Calu3 (cell line): ENCODE data around the gene C1QTNF1. TPM values are rescaled to one million over a fixed set of nuclear protein-coding genes. Genes with fewer than 3 reads are reported as not detected.
"Not testable (repeated sequence)": the region's sequence is repeated elsewhere in the genome, so short reads cannot be mapped to it uniquely, and the experiment has no call there.

Experiments
- BruUV-seq: library from RNA; stranded (reverse); fragments of 400-500 nt; replicated peaks from 2 replicates; lab custom pipeline; 2021; lab: Mats Ljungman, UMichigan
- CTCF ChIA-PET: fragments of 300-600 bp; sonication (Branson Sonifier 250); formaldehyde crosslinking; loops from one replicate; lab custom pipeline; 2022; ENCODE audit warnings: antibody characterized with exemption; lab: Charles Lee
- DNase-seq: peaks from one replicate; pipeline ENCODE4 v3.0.0; 2022
- H3K27ac Mint-ChIP-seq: one replicate; pipeline ENCODE4 v1.8.0; 2022; ENCODE audit warnings: mixed read lengths; ENCODE audit not compliant: unreplicated experiment
- H3K27me3 Mint-ChIP-seq: one replicate; pipeline ENCODE4 v1.8.0; 2022; ENCODE audit warnings: mixed read lengths; ENCODE audit not compliant: unreplicated experiment
- H3K36me3 Mint-ChIP-seq: one replicate; pipeline ENCODE4 v1.8.0; 2022; ENCODE audit warnings: mild to moderate bottlenecking, moderate library complexity, mixed read lengths; ENCODE audit not compliant: insufficient read depth, unreplicated experiment
- H3K4me1 Mint-ChIP-seq: one replicate; pipeline ENCODE4 v1.8.0; 2022; ENCODE audit warnings: mild to moderate bottlenecking, low read depth, mixed read lengths; ENCODE audit not compliant: unreplicated experiment
- H3K4me3 Mint-ChIP-seq: one replicate; pipeline ENCODE4 v1.8.0; 2022; ENCODE audit warnings: mild to moderate bottlenecking, low read depth, moderate library complexity, mixed read lengths; ENCODE audit not compliant: unreplicated experiment
- H3K9me3 Mint-ChIP-seq: one replicate; pipeline ENCODE4 v1.8.0; 2022; ENCODE audit warnings: low read depth, mixed read lengths; ENCODE audit not compliant: unreplicated experiment
- intact Hi-C: fragments of 100-400 bp; cut with micrococcal nuclease; formaldehyde crosslinking; loops from one replicate; pipeline ENCODE4 v1.10.0; 2022; ENCODE audit not compliant: unreplicated experiment
- total RNA-seq: library from RNA; stranded (reverse); gene quantifications from 2 replicates; pipeline ENCODE4 v1.2.3, GENCODE V29; 2022
- TF ChIP-seq, protein P1 (sequence below): fragments of 200-600 bp; IDR thresholded peaks from one replicate; pipeline ENCODE4 v1.8.0; 2022; ENCODE audit warnings: antibody characterized with exemption; ENCODE audit not compliant: unreplicated experiment

C1QTNF1 gene
- total RNA-seq, 1 experiment from 2014 or later: 3.3 TPM

DNA sequence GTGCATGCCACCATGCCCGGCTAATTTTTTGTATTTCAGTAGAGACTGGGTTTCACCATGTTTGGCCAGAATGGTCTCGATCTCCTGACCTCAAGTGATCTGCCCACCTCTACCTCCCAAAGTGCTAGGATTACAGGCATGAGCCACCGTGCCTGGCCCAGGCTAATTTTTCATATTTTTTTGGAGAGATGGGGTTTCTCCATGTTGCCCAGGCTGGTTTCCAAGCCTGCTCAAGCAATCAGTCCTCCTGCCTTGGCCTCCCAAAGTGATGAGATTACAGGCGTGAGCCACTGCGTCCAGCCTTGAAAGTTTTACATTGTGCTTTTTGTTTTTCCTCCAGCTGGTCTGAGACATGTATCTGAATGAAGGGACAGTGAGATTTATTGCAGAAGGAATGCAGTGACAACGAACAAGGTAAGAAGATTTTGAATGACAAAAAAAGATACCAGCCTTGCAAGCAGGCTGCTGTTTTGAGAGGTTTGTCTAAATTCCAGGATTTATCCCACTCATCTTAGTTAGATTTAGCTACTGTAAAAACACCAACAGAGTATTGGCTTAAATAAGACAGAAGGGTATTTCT is 47.3 kb downstream of the C1QTNF1 start:
- H3K9me3 Mint-ChIP-seq: no peaks in the 10 kb centered on the region
- CTCF ChIA-PET: interaction anchor here (0.7 kb wide), 1 partner anchor 167 kb away, joined by 5 read pairs; no protein-coding TSS in a partner anchor
- H3K27me3 Mint-ChIP-seq: peaks cover 14% of the 10 kb centered on the region
- peaks cover 20% of the 10 kb centered on the region for H3K36me3 Mint-ChIP-seq
- no peak for DNase-seq
- no TSS peak for BruUV-seq
- intact Hi-C loops: no loop called here
- H3K4me1 Mint-ChIP-seq: peaks cover 10% of the 10 kb centered on the region
- TF ChIP-seq, protein P1, sequence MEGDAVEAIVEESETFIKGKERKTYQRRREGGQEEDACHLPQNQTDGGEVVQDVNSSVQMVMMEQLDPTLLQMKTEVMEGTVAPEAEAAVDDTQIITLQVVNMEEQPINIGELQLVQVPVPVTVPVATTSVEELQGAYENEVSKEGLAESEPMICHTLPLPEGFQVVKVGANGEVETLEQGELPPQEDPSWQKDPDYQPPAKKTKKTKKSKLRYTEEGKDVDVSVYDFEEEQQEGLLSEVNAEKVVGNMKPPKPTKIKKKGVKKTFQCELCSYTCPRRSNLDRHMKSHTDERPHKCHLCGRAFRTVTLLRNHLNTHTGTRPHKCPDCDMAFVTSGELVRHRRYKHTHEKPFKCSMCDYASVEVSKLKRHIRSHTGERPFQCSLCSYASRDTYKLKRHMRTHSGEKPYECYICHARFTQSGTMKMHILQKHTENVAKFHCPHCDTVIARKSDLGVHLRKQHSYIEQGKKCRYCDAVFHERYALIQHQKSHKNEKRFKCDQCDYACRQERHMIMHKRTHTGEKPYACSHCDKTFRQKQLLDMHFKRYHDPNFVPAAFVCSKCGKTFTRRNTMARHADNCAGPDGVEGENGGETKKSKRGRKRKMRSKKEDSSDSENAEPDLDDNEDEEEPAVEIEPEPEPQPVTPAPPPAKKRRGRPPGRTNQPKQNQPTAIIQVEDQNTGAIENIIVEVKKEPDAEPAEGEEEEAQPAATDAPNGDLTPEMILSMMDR: no peak
- no peak overlapping the region for H3K4me3 Mint-ChIP-seq
- H3K27ac Mint-ChIP-seq: no peak overlapping the region

DNA sequence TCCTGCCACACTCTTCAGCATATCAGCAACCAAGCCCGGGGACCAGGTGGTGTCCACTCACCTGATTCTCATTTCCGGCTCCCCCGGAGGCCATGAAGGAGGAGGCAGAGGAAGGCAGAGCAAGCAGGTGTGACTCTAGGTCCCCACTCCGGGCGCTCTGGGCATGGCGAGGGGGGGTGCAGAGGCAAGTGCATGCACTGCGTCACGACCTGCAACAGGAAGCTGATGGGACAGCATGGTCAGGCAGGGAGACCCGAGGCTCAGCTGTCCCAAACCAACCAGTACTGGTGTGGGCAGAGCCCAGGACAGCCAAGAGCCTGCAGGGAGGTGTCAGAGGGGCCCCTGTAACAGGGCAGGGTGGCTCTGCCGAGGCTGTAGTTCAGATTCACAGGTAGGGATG is 48.6 kb downstream of the C1QTNF1 start:
- Mint-ChIP-seq H3K27ac (no peak overlapping the region), H3K4me1 (peaks cover 10% of the 10 kb centered on the region)

DNA sequence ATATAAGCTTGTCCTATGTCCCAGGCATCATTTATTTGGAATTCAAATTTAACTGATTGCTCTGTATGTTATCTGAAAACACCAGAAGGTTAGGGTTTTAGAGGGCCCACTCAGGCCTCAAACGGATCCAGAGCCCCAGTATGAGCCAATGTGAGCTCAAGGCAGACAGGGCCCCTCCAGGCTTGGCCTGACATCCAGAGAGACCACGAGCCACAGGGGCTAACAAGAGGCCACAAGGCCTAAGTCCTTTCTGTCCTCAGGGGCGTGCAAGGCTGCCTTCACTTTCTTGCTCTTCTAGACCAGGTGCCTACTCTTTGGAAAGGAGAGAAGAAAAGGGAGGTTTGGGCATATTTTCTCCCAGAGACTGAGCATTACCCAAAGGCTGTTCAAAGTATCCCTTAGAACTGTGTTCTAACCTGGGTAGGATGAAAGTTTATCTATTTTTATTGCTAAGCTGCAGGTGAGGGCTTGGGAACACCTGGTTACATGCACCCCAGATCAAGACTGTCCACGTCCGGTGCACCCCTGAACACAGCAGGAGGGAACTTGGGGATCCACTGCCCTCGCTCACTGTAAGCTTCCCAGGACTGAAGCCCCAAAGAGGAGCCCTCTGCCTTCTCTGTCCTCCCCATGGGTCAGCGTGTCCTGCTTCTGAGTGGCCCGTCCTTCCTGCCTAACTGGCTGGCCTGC is 49.2 kb downstream of the C1QTNF1 start:
- Mint-ChIP-seq H3K27ac (no peak overlapping the region), H3K4me3 (no peak overlapping the region), H3K36me3 (peaks cover 20% of the 10 kb centered on the region), H3K27me3 (peaks cover 14% of the 10 kb centered on the region), H3K4me1 (peaks cover 10% of the 10 kb centered on the region), H3K9me3 (no peaks in the 10 kb centered on the region)
- BruUV-seq: no TSS peak
- DNase-seq: no peak
- CTCF ChIA-PET: interaction anchor here (0.5 to 1.7 kb wide), 2 partner anchors 11 to 672 kb away, joined by 4 read pairs; no protein-coding TSS in a partner anchor
- TF ChIP-seq, protein P1: no peak
- intact Hi-C loops: no loop called here

More for the DNA sequence above, 48.6 kb downstream of the C1QTNF1 start:
- Mint-ChIP-seq H3K36me3 (peaks cover 20% of the 10 kb centered on the region), H3K4me3 (no peak overlapping the region), H3K27me3 (peaks cover 14% of the 10 kb centered on the region), H3K9me3 (no peaks in the 10 kb centered on the region)
- DNase-seq: no peak
- BruUV-seq: no TSS peak
- CTCF ChIA-PET: interaction anchor here (0.5 kb wide), 1 partner anchor 672 kb away, joined by 4 read pairs; no protein-coding TSS in a partner anchor
- TF ChIP-seq, protein P1: no peak
- intact Hi-C loops: no loop called here

DNA sequence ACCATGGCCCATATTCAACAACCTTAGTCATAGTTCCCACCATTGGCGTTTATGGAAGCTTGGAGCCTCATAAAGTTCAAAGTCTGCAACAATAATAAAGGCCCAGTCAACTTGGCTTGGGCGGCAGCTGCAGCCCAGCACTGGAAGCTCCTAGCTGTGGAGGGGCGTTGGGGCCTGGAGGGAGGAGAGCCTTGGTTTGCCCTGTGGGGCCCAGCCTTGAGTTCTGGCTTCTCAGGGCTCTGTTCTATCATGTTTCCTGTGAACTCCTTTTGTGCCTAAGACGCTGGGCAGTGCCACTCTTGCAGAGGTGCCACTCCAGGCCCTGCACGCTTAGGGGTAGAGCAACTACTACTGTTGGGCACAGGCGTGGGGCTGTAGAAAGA is 49.7 kb downstream of the C1QTNF1 start:
- TF ChIP-seq, protein P1: no peak
- Mint-ChIP-seq H3K27me3 (peaks cover 14% of the 10 kb centered on the region), H3K4me1 (peaks cover 10% of the 10 kb centered on the region), H3K4me3 (no peak overlapping the region), H3K27ac (no peak overlapping the region), H3K9me3 (no peaks in the 10 kb centered on the region), H3K36me3 (peaks cover 20% of the 10 kb centered on the region)
- intact Hi-C loops: no loop called here
- DNase-seq: no peak
- CTCF ChIA-PET: interaction anchor here (1.7 kb wide), 1 partner anchor 11 kb away, joined by 4 read pairs; no protein-coding TSS in a partner anchor
- BruUV-seq: no TSS peak

DNA sequence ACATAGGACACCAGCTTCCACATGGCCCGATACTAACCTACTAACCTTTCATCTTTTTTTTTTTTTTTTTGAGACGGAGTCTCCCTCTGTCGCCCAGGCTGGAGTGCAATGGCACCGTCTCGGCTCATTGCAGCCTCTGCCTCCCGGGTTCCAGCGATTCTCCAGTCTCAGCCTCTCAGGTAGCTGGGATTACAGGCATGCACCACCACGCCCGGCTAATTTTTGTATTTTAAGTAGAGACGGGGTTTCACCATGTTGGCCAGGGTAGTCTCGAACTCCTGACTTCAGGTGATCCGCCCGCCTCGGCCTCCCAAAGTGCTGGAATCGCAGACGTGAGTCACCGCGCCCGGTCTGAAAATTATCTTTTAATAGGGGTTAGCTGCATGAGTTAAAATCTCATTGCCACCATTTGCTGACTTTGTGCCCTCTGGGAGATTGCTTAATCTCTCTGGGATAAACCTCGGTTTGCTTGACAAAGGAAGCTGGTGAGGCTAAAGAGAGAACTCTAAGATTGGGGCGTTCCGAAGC is 50.2 kb downstream of the C1QTNF1 start:
- intact Hi-C loops, BruUV-seq: not testable (repeated sequence)
- CTCF ChIA-PET: interaction anchor here (0.6 to 1.7 kb wide), 5 partner anchors 9 to 845 kb away, joined by 3 to 5 read pairs (median 4); no protein-coding TSS in a partner anchor

More for the DNA sequence above, 50.2 kb downstream of the C1QTNF1 start:
- H3K4me1 Mint-ChIP-seq: peaks cover 10% of the 10 kb centered on the region
- H3K36me3 Mint-ChIP-seq: peaks cover 20% of the 10 kb centered on the region
- H3K9me3 Mint-ChIP-seq, DNase-seq: not testable (repeated sequence)
- peak overlapping the region; percentile 87 for H3K4me3 Mint-ChIP-seq
- peak overlapping the region; percentile 42 for H3K27ac Mint-ChIP-seq
- peaks cover 13% of the 10 kb centered on the region for H3K27me3 Mint-ChIP-seq
